Naive thymus-derived CD4-positive, alpha-beta T cell (primary cell): ENCODE measurements around the gene ITSN2. TPM values are rescaled to one million over a fixed set of nuclear protein-coding genes. Genes with fewer than 3 reads are reported as not detected.

Experiments used
- ATAC-seq: fragments of 150-1000 bp; cut with Tn5 transposase; 2 replicates; pipeline ENCODE4 v1.10.0; 2021; ENCODE audit warnings: mild to moderate bottlenecking, moderate library complexity
- CTCF ChIA-PET: fragments of 350-600 bp; sonication (Branson Sonifier 250); formaldehyde crosslinking; loops from one replicate; lab custom pipeline; 2021; ENCODE audit warnings: antibody characterized with exemption; lab: Charles Lee
- POLR2A ChIA-PET: fragments of 350-600 bp; sonication (Branson Sonifier 250); formaldehyde crosslinking; loops from one replicate; lab custom pipeline; 2021; ENCODE audit warnings: antibody characterized with exemption, inconsistent platforms; lab: Charles Lee
- DNase-seq, 9 donors: peaks; one replicate each; pipeline versions ENCODE4 v3.0.0 to v3.0.0-alpha.2; 2020 to 2022; ENCODE audit warnings: mixed read lengths in 1 of 9
- H3K27ac ChIP-seq: one replicate; pipeline ENCODE4 v1.7.0; 2013; ENCODE audit warnings: mild to moderate bottlenecking, low read depth, low read length, moderate library complexity
- H3K27me3 ChIP-seq, 2 donors: one replicate each; pipeline ENCODE4 v1.7.0; 2013; ENCODE audit warnings: low read length in 2 of 2, mild to moderate bottlenecking in 2 of 2, moderate library complexity in 2 of 2; ENCODE audit not compliant: control insufficient read depth in 2 of 2, insufficient read depth in 2 of 2
- H3K36me3 ChIP-seq, 3 experiments: 1 replicate in 2 of 3; 2 replicates in 1 of 3; pipeline ENCODE4 v1.7.0; 2013; ENCODE audit warnings: low read length in 3 of 3, mild to moderate bottlenecking in 3 of 3, moderate library complexity in 1 of 3; ENCODE audit not compliant: insufficient read depth in 3 of 3, control insufficient read depth in 2 of 3
- H3K4me1 ChIP-seq, 2 donors: one replicate each; pipeline ENCODE4 v1.7.0; 2013; ENCODE audit warnings: low read length in 2 of 2, mild to moderate bottlenecking in 2 of 2, moderate library complexity in 1 of 2; ENCODE audit not compliant: control insufficient read depth in 2 of 2, insufficient read depth in 2 of 2
- H3K4me3 ChIP-seq: 2 replicates; pipeline ENCODE4 v1.7.0; 2013; ENCODE audit warnings: mild to moderate bottlenecking, low read length
- H3K9me3 ChIP-seq, 3 experiments: 1 replicate in 2 of 3; 2 replicates in 1 of 3; pipeline ENCODE4 v1.7.0; 2013; ENCODE audit warnings: low read length in 3 of 3; ENCODE audit not compliant: control insufficient read depth in 2 of 3
- H3K27ac Mint-ChIP-seq, 9 donors: one replicate each; pipeline ENCODE4 v1.8.0; 2020 to 2022; ENCODE audit warnings: mixed read lengths in 9 of 9, mild to moderate bottlenecking in 8 of 9, moderate library complexity in 5 of 9, inconsistent platforms in 2 of 9
- H3K27me3 Mint-ChIP-seq, 5 donors: one replicate each; pipeline ENCODE4 v1.8.0; 2021 to 2022; ENCODE audit warnings: mixed read lengths in 5 of 5, mild to moderate bottlenecking in 1 of 5
- H3K36me3 Mint-ChIP-seq, 5 donors: one replicate each; pipeline ENCODE4 v1.8.0; 2020 to 2022; ENCODE audit warnings: mixed read lengths in 5 of 5, mild to moderate bottlenecking in 3 of 5, inconsistent platforms in 1 of 5
- H3K4me1 Mint-ChIP-seq, 7 donors: one replicate each; pipeline ENCODE4 v1.8.0; 2020 to 2022; ENCODE audit warnings: mixed read lengths in 7 of 7, mild to moderate bottlenecking in 3 of 7, inconsistent platforms in 1 of 7
- H3K4me3 Mint-ChIP-seq, 10 donors: one replicate each; pipeline ENCODE4 v1.8.0; 2020 to 2022; ENCODE audit warnings: mild to moderate bottlenecking in 10 of 10, mixed read lengths in 10 of 10, moderate library complexity in 6 of 10, inconsistent platforms in 2 of 10
- H3K9me3 Mint-ChIP-seq, 11 donors: one replicate each; pipeline ENCODE4 v1.8.0; 2020 to 2022; ENCODE audit warnings: mixed read lengths in 11 of 11, mild to moderate bottlenecking in 4 of 11, inconsistent platforms in 1 of 11, moderate library complexity in 1 of 11
- intact Hi-C, 2 donors: fragments of 100-400 bp; cut with micrococcal nuclease; formaldehyde crosslinking; loops; one replicate each; pipeline ENCODE4 v1.15.1; 2023
- polyA plus RNA-seq, 2 donors: library from polyadenylated mRNA; unstranded; fragments of 300-500 nt; fragmentation: Illumina TruSeq; gene quantifications; one replicate each; pipeline ENCODE4 v1.2.3, GENCODE V29; 2021
- total RNA-seq, 6 experiments: library from RNA in 5 of 6; stranded (reverse) in 5 of 6; gene quantifications; 1 replicate in 5 of 6; 2 replicates in 1 of 6; pipeline ENCODE4 v1.2.3 and lab custom pipeline; 2021 to 2026

Gene ITSN2
- total and polyA plus RNA-seq, 7 experiments from 2014 or later = 53.0 to 133 (median 91.5) TPM

DNA sequence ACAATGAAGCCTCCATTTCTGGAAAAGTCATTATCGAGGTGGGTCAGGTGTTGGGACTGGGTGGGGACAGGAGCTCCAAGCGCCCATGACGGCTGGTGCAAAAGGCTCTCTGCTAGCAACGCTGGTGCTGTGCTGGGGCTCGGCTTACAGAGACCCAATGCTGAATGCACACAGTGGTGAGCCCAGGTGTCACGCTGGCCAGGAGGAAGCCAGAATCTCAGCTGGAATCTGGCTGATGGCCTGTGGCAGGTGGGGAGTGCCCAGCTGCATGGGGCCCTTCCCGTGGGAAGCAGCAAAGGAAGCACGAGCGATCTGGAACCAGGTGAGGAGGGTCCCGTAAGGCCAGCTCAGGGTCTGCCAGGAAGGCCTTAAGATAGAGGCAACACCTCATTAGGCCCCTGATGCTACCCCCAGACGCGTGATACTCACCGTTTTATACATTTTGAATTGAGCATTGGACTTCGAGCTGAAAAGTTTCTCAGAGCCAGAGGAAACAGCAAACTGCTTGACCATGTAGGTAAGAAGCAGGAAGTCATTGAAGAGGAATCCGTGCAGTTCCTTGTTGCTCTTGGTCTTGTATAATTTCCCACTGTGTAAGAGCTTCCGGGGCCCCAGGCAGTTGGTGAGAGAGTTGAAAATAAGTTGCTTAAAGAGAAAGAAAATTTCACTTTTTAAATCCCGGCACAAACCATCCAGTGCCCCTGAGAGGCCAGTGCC is 150.8 kb downstream of the ITSN2 start:
- CTCF ChIA-PET = no interaction called here

DNA sequence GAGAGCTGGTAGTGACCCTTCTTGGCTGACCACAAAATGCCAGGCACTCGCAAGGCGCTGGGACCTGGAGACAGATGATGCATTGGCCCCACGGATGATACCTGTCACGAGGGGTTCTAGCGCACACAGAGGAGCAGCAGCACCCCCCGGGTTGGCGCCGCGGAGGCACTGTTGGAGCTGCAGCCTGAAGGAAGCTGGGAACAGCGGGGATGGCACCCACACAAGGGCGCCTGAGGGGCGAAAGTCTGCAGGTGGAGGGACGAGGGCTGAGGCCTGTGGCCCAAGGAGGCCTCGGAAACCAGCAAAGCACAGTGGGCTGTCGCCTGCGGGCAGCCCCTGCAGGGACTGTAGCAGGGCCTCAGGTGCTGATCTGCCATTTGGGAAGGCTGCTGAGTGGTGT is 151.8 kb downstream of the ITSN2 start:
- Histone ChIP-seq H3K27me3 (no peaks in the 10 kb centered on the region), H3K4me1 (no peaks in the 10 kb centered on the region), H3K9me3 (no peaks in the 10 kb centered on the region), H3K27ac (no peak overlapping the region), H3K36me3 (peaks cover 17 to 100% (median 19%) of the 10 kb centered on the region in 3 experiments), H3K4me3 (no peak overlapping the region)
- ATAC-seq = no peak
- ChIA-PET POLR2A (no interaction called here), CTCF (no interaction called here)
- Mint-ChIP-seq H3K4me3 (peak overlapping the region in 1 of 10 donors; percentile 8), H3K27me3 (no peaks in the 10 kb centered on the region), H3K9me3 (no peaks in the 10 kb centered on the region), H3K27ac (peak overlapping the region in 2 of 9 donors; percentile 7 to 25), H3K36me3 (peaks cover 27 to 86% (median 62%) of the 10 kb centered on the region in 5 donors), H3K4me1 (no peaks in the 10 kb centered on the region)
- no peak for DNase-seq
- intact Hi-C loops = no loop called here

More for the DNA sequence above, 150.8 kb downstream of the ITSN2 start:
- H3K9me3 ChIP-seq = no peaks in the 10 kb centered on the region
- H3K36me3 ChIP-seq = peaks cover 11 to 95% (median 19%) of the 10 kb centered on the region in 3 experiments
- H3K27ac ChIP-seq = no peak overlapping the region
- Mint-ChIP-seq H3K27ac (peak overlapping the region in 1 of 9 donors; percentile 39), H3K36me3 (peaks cover 24 to 80% (median 54%) of the 10 kb centered on the region in 5 donors), H3K4me3 (no peak overlapping the region), H3K4me1 (no peaks in the 10 kb centered on the region), H3K9me3 (no peaks in the 10 kb centered on the region), H3K27me3 (no peaks in the 10 kb centered on the region)
- POLR2A ChIA-PET = interaction anchor here (0.6 kb wide), 2 partner anchors 9 to 17 kb away, joined by 3 read pairs; no protein-coding TSS in a partner anchor
- no peak for ATAC-seq
- intact Hi-C loops = no loop called here
- H3K4me3 ChIP-seq = no peak overlapping the region
- no peaks in the 10 kb centered on the region for H3K4me1 ChIP-seq
- no peak for DNase-seq
- H3K27me3 ChIP-seq = no peaks in the 10 kb centered on the region

DNA sequence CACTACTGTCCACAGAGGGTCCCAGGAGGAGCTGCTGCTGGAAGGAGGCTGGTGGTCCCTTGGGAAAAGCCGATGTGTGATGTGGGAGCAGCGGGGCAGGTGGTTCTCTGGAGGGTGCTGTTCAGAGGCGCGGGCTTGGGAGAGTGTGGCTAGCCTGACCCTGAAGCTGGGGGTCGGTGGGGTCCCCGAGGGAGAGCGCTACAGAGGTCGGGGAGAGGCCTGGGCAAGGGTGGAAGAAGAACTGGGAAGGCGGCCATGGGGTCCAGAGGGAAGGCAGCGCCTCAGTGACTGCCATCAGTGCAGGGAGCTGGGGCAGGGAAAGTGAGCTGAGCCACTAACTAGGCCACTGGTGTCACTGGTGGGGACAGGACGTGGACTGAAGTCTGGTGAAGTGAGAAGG is 153.0 kb downstream of the ITSN2 start:
- Mint-ChIP-seq H3K4me3 (no peak overlapping the region), H3K4me1 (no peaks in the 10 kb centered on the region), H3K27me3 (no peaks in the 10 kb centered on the region), H3K27ac (peak overlapping the region in 1 of 9 donors; percentile 14), H3K36me3 (peaks cover 23 to 88% (median 63%) of the 10 kb centered on the region in 5 donors), H3K9me3 (no peaks in the 10 kb centered on the region)
- ChIA-PET CTCF (no interaction called here), POLR2A (no interaction called here)
- H3K4me1 ChIP-seq = no peaks in the 10 kb centered on the region
- no peak overlapping the region for H3K4me3 ChIP-seq
- ATAC-seq (no peak), DNase-seq (no peak)
- intact Hi-C loops = no loop called here
- H3K36me3 ChIP-seq = peaks cover 10 to 95% (median 18%) of the 10 kb centered on the region in 3 experiments
- no peak overlapping the region for H3K27ac ChIP-seq
- no peaks in the 10 kb centered on the region for H3K9me3 ChIP-seq
- H3K27me3 ChIP-seq = no peaks in the 10 kb centered on the region

DNA sequence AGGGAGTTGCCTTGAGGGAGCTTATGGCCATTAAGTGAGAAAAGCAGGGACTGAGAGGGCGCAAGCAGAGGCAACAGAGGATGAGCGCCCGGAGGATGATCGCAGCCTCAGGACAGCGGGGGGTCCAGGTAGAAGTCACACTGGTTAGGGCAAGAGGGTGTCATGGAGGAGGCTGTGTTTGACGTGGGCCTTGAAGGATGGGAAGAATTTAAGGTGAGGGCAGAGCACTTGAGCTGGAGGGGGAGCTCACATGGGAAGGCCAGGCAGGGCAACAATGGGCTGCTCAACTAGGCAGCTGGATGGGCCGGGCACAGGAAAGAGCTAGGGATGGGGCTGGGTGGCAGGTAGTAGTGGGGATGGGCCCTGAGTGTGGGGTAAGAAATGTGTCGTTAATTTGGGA is 153.6 kb downstream of the ITSN2 start:
- ChIA-PET CTCF (interaction anchor here (1.4 kb wide), 1 partner anchor 43 kb away, joined by 3 read pairs; no protein-coding TSS in a partner anchor), POLR2A (no interaction called here)
- ATAC-seq (no peak), DNase-seq (no peak)
- Histone ChIP-seq H3K27me3 (no peaks in the 10 kb centered on the region), H3K36me3 (peaks cover 10 to 89% (median 14%) of the 10 kb centered on the region in 3 experiments), H3K9me3 (no peaks in the 10 kb centered on the region), H3K27ac (no peak overlapping the region), H3K4me1 (no peaks in the 10 kb centered on the region), H3K4me3 (no peak overlapping the region)
- H3K4me3 Mint-ChIP-seq = no peak overlapping the region
- H3K36me3 Mint-ChIP-seq = peaks cover 23 to 84% (median 61%) of the 10 kb centered on the region in 5 donors
- H3K27ac Mint-ChIP-seq = peak overlapping the region in 4 of 9 donors; percentile 14 to 76 (median 63)
- H3K9me3 Mint-ChIP-seq = no peaks in the 10 kb centered on the region
- no peaks in the 10 kb centered on the region for H3K4me1 Mint-ChIP-seq
- intact Hi-C loops = no loop called here
- no peaks in the 10 kb centered on the region for H3K27me3 Mint-ChIP-seq

DNA sequence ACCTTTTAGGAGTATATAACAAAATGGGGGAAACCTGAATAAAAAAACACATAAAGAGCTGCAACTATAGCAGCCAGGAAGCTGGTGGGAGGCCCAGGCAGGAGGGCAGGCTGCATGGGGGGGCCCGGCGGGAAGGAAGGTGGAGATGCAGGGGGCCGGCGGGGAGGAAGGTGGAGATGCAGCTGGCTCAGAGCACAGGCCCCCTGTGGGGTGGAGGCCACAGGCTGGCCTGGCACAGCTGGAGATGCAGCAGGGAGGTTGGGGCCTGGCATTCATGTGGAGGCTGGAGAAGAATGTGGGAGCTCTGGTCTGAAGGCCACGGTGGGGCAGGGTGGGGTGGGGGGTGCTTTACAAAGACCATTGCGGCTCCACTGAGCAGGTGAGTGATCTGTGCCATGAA is 154.1 kb downstream of the ITSN2 start:
- Mint-ChIP-seq H3K9me3 (no peaks in the 10 kb centered on the region), H3K36me3 (peaks cover 23 to 85% (median 57%) of the 10 kb centered on the region in 5 donors), H3K27ac (peak overlapping the region in 1 of 9 donors; percentile 63), H3K4me3 (no peak overlapping the region), H3K4me1 (no peaks in the 10 kb centered on the region), H3K27me3 (no peaks in the 10 kb centered on the region)
- Histone ChIP-seq H3K36me3 (peaks cover 10 to 87% (median 12%) of the 10 kb centered on the region in 3 experiments), H3K27ac (no peak overlapping the region), H3K9me3 (no peaks in the 10 kb centered on the region), H3K4me1 (no peaks in the 10 kb centered on the region), H3K4me3 (no peak overlapping the region), H3K27me3 (no peaks in the 10 kb centered on the region)
- POLR2A ChIA-PET = no interaction called here
- DNase-seq (no peak), ATAC-seq (no peak)
- CTCF ChIA-PET = interaction anchor here (1.4 kb wide), 1 partner anchor 42 kb away, joined by 3 read pairs; no protein-coding TSS in a partner anchor
- intact Hi-C loops = no loop called here

DNA sequence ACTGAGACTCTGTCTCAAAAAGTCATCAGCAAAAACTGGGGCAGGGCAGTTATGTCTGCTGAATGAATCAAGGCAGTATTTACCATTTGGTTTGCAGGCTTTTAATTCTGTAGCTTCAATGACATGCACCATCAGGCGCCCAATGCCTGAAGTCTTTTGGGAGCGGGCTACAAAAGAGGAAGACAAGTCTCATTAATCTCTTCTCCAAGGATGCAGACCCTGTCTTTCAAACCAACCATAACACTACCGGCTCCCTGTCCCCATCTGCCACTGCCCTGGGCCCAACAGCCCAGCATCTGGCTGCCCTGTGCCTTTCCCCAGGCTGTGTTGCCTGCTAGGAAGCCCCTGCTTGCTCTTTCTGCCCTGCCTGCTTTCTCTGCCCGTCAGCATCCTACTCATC is 155.2 kb downstream of the ITSN2 start:
- Histone ChIP-seq H3K27me3 (no peaks in the 10 kb centered on the region), H3K9me3 (no peaks in the 10 kb centered on the region), H3K4me3 (no peak overlapping the region), H3K4me1 (no peaks in the 10 kb centered on the region), H3K36me3 (peaks cover 6 to 76% (median 10%) of the 10 kb centered on the region in 3 experiments), H3K27ac (no peak overlapping the region)
- H3K4me1 Mint-ChIP-seq = no peaks in the 10 kb centered on the region
- H3K4me3 Mint-ChIP-seq = no peak overlapping the region
- ATAC-seq (no peak), DNase-seq (no peak)
- peaks cover 0 to under 1% (median 0%) of the 10 kb centered on the region in 11 donors for H3K9me3 Mint-ChIP-seq
- no peak overlapping the region for H3K27ac Mint-ChIP-seq
- ChIA-PET POLR2A (no interaction called here), CTCF (interaction anchor here (1.4 kb wide), 1 partner anchor 41 kb away, joined by 3 read pairs; no protein-coding TSS in a partner anchor)
- no peaks in the 10 kb centered on the region for H3K27me3 Mint-ChIP-seq
- intact Hi-C loops = no loop called here
- peaks cover 21 to 86% (median 52%) of the 10 kb centered on the region in 5 donors for H3K36me3 Mint-ChIP-seq
